HL-60 (cell line): ENCODE data around the gene IGSF9.

Experiments
- DNase-seq, 2 experiments: peaks; one replicate each; pipeline ENCODE4 v3.0.0-alpha.2; 2010 to 2020; ENCODE audit warnings: low read depth in 1 of 2, low spot score in 1 of 2
- H3K27ac ChIP-seq: fragments of 250-450 bp; sonication (Bioruptor Pico); replicated peaks from 2 replicates; pipeline ENCODE4 v1.5.1; 2020; ENCODE audit warnings: mild to moderate bottlenecking, moderate library complexity
- H3K27me3 ChIP-seq: fragments of 250-450 bp; sonication (Bioruptor Pico); 2 replicates; pipeline ENCODE4 v1.5.1; 2021; ENCODE audit warnings: mild to moderate bottlenecking, moderate library complexity; ENCODE audit not compliant: insufficient read depth, poor library complexity, severe bottlenecking
- H3K4me3 ChIP-seq: replicated peaks from 2 replicates; pipeline ENCODE4 v1.5.1; 2011; ENCODE audit warnings: mild to moderate bottlenecking, control low read depth, low read length; ENCODE audit not compliant: insufficient read depth
- CTCF ChIP-seq: IDR thresholded peaks from one replicate; pipeline ENCODE4 v1.5.1; 2011; ENCODE audit warnings: low read length, control low read depth, inconsistent platforms; ENCODE audit not compliant: insufficient read depth
- GABPA ChIP-seq: IDR thresholded peaks from 2 replicates; pipeline ENCODE4 v1.6.1; 2012; ENCODE audit warnings: low read depth
- POLR2AphosphoS5 ChIP-seq: IDR thresholded peaks from 2 replicates; pipeline ENCODE4 v1.6.1; 2012; ENCODE audit warnings: low read depth
- REST ChIP-seq: IDR thresholded peaks from 2 replicates; pipeline ENCODE4 v1.6.1; 2012; ENCODE audit warnings: low read depth; ENCODE audit not compliant: insufficient replicate concordance
- SPI1 ChIP-seq: IDR thresholded peaks from 2 replicates; pipeline ENCODE4 v1.6.1; 2012; ENCODE audit warnings: low read depth, mild to moderate bottlenecking, borderline replicate concordance

Gene IGSF9

GRCh38 chr1:159952932-159953331 lies 7.5 kb upstream of the IGSF9 start:
- no peak for DNase-seq
- Histone ChIP-seq H3K27me3 (peaks cover 4% of the 10 kb centered on the region), H3K4me3 (no peak overlapping the region), H3K27ac (no peak overlapping the region)
- no peak for TF ChIP-seq POLR2AphosphoS5
- no peak for TF ChIP-seq CTCF
- TF ChIP-seq SPI1, result no peak
- no peak for TF ChIP-seq REST
- TF ChIP-seq GABPA, result no peak

- peaks cover 10% of the 10 kb centered on the region for H3K27me3 ChIP-seq
- TF ChIP-seq GABPA, result no peak
- TF ChIP-seq SPI1, result no peak
- no peak for TF ChIP-seq REST
- no peak for DNase-seq
- H3K4me3 ChIP-seq, result no peak overlapping the region
- no peak overlapping the region for H3K27ac ChIP-seq
Measured at GRCh38 chr1:159951551-159951950, 6.1 kb upstream of the IGSF9 start.

- no peak overlapping the region for H3K27ac ChIP-seq
- H3K27me3 ChIP-seq, result peaks cover 16% of the 10 kb centered on the region
- no peak overlapping the region for H3K4me3 ChIP-seq
- no peak for TF ChIP-seq GABPA
- TF ChIP-seq POLR2AphosphoS5, result no peak
- TF ChIP-seq REST, result no peak
- no peak for TF ChIP-seq CTCF
- no peak for TF ChIP-seq SPI1
- no peak for DNase-seq
Measured at GRCh38 chr1:159951016-159951415, 5.6 kb upstream of the IGSF9 start.

GRCh38 chr1:159949981-159950381 lies 4.6 kb upstream of the IGSF9 start:
- peak in 1 of 2 experiments; percentile 33 for DNase-seq
- Histone ChIP-seq H3K4me3 (no peak overlapping the region), H3K27me3 (peaks cover 22% of the 10 kb centered on the region), H3K27ac (no peak overlapping the region)
- TF ChIP-seq POLR2AphosphoS5, result no peak
- no peak for TF ChIP-seq GABPA
- no peak for TF ChIP-seq SPI1
- TF ChIP-seq CTCF, result no peak
- no peak for TF ChIP-seq REST
